ENCODE results near the gene RASGRP1. TPM values are rescaled to one million over a fixed set of nuclear protein-coding genes. Genes with fewer than 3 reads are reported as not detected.

RASGRP1 gene
- total RNA-seq, 1 experiment from 2014 or later = 2.8 TPM

DNA sequence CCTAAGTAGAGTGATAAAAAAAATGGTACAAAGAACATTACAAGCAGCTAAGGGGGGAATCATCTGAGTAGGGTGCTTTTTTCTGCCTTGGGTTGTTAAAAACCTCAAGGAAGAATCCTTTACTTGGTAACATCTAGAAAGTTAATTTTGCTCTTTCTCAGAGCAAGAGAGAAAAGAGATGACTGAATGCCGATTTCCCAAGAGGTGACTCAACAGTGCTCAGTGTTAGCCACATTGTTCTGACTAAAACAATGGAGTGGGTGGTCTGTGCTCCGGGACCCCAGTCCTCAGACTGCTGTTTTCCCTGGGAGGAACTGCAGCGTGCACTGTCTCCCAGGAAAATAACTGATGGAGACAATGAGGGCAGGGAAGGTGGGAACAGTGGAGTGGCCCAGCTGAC lies 41.1 kb upstream of the RASGRP1 start (continued):
- TF ChIP-seq, protein P1, sequence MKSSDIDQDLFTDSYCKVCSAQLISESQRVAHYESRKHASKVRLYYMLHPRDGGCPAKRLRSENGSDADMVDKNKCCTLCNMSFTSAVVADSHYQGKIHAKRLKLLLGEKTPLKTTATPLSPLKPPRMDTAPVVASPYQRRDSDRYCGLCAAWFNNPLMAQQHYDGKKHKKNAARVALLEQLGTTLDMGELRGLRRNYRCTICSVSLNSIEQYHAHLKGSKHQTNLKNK (CRISPR knock-in tag; IDR thresholded peaks at IDR 0.05) = no peak
- no peak for TF ChIP-seq SMAD4 (CRISPR knock-in tag; IDR thresholded peaks at IDR 0.05)
- TF ChIP-seq, protein P2, sequence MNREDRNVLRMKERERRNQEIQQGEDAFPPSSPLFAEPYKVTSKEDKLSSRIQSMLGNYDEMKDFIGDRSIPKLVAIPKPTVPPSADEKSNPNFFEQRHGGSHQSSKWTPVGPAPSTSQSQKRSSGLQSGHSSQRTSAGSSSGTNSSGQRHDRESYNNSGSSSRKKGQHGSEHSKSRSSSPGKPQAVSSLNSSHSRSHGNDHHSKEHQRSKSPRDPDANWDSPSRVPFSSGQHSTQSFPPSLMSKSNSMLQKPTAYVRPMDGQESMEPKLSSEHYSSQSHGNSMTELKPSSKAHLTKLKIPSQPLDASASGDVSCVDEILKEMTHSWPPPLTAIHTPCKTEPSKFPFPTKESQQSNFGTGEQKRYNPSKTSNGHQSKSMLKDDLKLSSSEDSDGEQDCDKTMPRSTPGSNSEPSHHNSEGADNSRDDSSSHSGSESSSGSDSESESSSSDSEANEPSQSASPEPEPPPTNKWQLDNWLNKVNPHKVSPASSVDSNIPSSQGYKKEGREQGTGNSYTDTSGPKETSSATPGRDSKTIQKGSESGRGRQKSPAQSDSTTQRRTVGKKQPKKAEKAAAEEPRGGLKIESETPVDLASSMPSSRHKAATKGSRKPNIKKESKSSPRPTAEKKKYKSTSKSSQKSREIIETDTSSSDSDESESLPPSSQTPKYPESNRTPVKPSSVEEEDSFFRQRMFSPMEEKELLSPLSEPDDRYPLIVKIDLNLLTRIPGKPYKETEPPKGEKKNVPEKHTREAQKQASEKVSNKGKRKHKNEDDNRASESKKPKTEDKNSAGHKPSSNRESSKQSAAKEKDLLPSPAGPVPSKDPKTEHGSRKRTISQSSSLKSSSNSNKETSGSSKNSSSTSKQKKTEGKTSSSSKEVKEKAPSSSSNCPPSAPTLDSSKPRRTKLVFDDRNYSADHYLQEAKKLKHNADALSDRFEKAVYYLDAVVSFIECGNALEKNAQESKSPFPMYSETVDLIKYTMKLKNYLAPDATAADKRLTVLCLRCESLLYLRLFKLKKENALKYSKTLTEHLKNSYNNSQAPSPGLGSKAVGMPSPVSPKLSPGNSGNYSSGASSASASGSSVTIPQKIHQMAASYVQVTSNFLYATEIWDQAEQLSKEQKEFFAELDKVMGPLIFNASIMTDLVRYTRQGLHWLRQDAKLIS (CRISPR knock-in tag; IDR thresholded peaks at IDR 0.05; ENCODE audit: borderline replicate concordance) = no peak
- no peak for TF ChIP-seq GRHL2 (CRISPR knock-in tag; IDR thresholded peaks at IDR 0.05; ENCODE audit: insufficient replicate concordance, severe bottlenecking)
- no peak for TF ChIP-seq TEAD4 (CRISPR knock-in tag; IDR thresholded peaks at IDR 0.05)
- TF ChIP-seq KAT7 (CRISPR knock-in tag; IDR thresholded peaks at IDR 0.05; ENCODE audit: borderline replicate concordance) = no peak
- TF ChIP-seq, protein P3, sequence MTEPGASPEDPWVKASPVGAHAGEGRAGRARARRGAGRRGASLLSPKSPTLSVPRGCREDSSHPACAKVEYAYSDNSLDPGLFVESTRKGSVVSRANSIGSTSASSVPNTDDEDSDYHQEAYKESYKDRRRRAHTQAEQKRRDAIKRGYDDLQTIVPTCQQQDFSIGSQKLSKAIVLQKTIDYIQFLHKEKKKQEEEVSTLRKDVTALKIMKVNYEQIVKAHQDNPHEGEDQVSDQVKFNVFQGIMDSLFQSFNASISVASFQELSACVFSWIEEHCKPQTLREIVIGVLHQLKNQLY (CRISPR knock-in tag; IDR thresholded peaks at IDR 0.05) = no peak

DNA sequence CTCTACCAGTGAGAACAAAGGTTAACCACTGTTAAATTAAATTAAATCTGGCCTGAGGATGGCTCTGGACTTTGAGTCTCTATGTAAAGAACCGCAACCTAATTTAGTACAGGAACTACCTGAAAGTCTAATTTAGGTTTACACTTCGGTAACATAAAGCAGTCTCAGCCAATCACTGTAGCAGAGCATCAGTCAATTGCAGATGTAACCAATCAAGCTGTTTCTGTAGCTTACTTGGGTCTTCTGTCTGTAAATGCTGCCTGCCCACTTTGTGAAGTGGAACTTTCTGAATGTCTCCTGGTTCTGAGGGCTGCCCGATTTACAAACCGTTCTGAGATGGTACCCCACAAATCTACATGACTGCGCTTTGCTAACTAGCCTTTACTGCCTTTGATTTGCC lies 39.1 kb upstream of the RASGRP1 start:
- H3K9me3 Mint-ChIP-seq = no peaks in the 10 kb centered on the region
- H3K27ac Mint-ChIP-seq = no peak overlapping the region
- TF ChIP-seq, protein P4, sequence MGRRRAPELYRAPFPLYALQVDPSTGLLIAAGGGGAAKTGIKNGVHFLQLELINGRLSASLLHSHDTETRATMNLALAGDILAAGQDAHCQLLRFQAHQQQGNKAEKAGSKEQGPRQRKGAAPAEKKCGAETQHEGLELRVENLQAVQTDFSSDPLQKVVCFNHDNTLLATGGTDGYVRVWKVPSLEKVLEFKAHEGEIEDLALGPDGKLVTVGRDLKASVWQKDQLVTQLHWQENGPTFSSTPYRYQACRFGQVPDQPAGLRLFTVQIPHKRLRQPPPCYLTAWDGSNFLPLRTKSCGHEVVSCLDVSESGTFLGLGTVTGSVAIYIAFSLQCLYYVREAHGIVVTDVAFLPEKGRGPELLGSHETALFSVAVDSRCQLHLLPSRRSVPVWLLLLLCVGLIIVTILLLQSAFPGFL (CRISPR knock-in tag; IDR thresholded peaks at IDR 0.05; ENCODE audit: borderline replicate concordance) = no peak
- TF ChIP-seq ZBTB21 (CRISPR knock-in tag; IDR thresholded peaks at IDR 0.05; ENCODE audit: borderline replicate concordance) (no peak), NFYB (CRISPR knock-in tag; conservative IDR thresholded peaks at IDR 0.05; ENCODE audit: low read depth) (no peak), ETV6 (CRISPR knock-in tag; IDR thresholded peaks at IDR 0.05) (no peak), IRF2 (CRISPR knock-in tag; IDR thresholded peaks at IDR 0.05; ENCODE audit: borderline replicate concordance, low read depth) (no peak), NR1H2 (CRISPR knock-in tag; IDR thresholded peaks at IDR 0.05) (no peak), ZNF232 (CRISPR knock-in tag; IDR thresholded peaks at IDR 0.05) (no peak)
- TF ChIP-seq, protein P5, sequence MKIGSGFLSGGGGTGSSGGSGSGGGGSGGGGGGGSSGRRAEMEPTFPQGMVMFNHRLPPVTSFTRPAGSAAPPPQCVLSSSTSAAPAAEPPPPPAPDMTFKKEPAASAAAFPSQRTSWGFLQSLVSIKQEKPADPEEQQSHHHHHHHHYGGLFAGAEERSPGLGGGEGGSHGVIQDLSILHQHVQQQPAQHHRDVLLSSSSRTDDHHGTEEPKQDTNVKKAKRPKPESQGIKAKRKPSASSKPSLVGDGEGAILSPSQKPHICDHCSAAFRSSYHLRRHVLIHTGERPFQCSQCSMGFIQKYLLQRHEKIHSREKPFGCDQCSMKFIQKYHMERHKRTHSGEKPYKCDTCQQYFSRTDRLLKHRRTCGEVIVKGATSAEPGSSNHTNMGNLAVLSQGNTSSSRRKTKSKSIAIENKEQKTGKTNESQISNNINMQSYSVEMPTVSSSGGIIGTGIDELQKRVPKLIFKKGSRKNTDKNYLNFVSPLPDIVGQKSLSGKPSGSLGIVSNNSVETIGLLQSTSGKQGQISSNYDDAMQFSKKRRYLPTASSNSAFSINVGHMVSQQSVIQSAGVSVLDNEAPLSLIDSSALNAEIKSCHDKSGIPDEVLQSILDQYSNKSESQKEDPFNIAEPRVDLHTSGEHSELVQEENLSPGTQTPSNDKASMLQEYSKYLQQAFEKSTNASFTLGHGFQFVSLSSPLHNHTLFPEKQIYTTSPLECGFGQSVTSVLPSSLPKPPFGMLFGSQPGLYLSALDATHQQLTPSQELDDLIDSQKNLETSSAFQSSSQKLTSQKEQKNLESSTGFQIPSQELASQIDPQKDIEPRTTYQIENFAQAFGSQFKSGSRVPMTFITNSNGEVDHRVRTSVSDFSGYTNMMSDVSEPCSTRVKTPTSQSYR (CRISPR knock-in tag; IDR thresholded peaks at IDR 0.05) = no peak
- TF ChIP-seq, protein P6, sequence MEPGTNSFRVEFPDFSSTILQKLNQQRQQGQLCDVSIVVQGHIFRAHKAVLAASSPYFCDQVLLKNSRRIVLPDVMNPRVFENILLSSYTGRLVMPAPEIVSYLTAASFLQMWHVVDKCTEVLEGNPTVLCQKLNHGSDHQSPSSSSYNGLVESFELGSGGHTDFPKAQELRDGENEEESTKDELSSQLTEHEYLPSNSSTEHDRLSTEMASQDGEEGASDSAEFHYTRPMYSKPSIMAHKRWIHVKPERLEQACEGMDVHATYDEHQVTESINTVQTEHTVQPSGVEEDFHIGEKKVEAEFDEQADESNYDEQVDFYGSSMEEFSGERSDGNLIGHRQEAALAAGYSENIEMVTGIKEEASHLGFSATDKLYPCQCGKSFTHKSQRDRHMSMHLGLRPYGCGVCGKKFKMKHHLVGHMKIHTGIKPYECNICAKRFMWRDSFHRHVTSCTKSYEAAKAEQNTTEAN (CRISPR knock-in tag; IDR thresholded peaks at IDR 0.05) = no peak
- H3K36me3 Mint-ChIP-seq = no peaks in the 10 kb centered on the region
- DNase-seq (ENCODE audit: low spot score) (no peak), ATAC-seq (no peak)
- ChIA-PET CTCF (interaction anchor here (1.1 to 3.2 kb wide), 3 partner anchors 40 to 96 kb away, joined by 3 to 22 read pairs (median 9); partner anchors contain the start of gene RASGRP1), POLR2A (no interaction called here)
- no peaks in the 10 kb centered on the region for H3K27me3 Mint-ChIP-seq (ENCODE audit: low read depth)
- no peak overlapping the region for H3K4me3 Mint-ChIP-seq
- peaks cover 6% of the 10 kb centered on the region; the same call in 1 of the 2 replicates for H3K4me1 Mint-ChIP-seq
